Astrocyte of the spinal cord (primary cell): Measurements from ENCODE around the gene ATP23.

Experiments used
- DNase-seq: peaks from one replicate; pipeline ENCODE4 v3.0.0; 2011; ENCODE audit warnings: low read depth, low spot score
- H3K4me3 ChIP-seq: 2 replicates; pipeline ENCODE4 v1.5.1; 2011; ENCODE audit warnings: low read depth, mild to moderate bottlenecking, low read length, moderate library complexity
- CTCF ChIP-seq: IDR thresholded peaks from 2 replicates; pipeline ENCODE4 v1.5.1; 2012; ENCODE audit warnings: low read depth, mild to moderate bottlenecking, low read length, inconsistent platforms
- in situ Hi-C: cut with HindIII; loops from 2 replicates; pipeline ENCODE4 v1.10.0; 2017; ENCODE audit warnings: low sequenced_read_pairs

Gene ATP23

GRCh38 chr12:57896115-57896433 lies 45.3 kb upstream of the ATP23 start:
- DNase-seq, result peak; percentile 36
- H3K4me3 ChIP-seq, result peak overlapping the region; percentile 26
- in situ Hi-C loops, result no loop called here
- TF ChIP-seq CTCF, result no peak

- TF ChIP-seq CTCF, result peak; percentile 49
- in situ Hi-C loops, result no loop called here
- peak; percentile 75 for DNase-seq
- H3K4me3 ChIP-seq, result peak overlapping the region; percentile 26
These were observed 44.7 kb upstream of the ATP23 start for GRCh38 chr12:57896434-57897201.

GRCh38 chr12:57897286-57897974 lies 43.9 kb upstream of the ATP23 start:
- in situ Hi-C loops, result no loop called here
- no peak for DNase-seq
- no peak overlapping the region for H3K4me3 ChIP-seq
- TF ChIP-seq CTCF, result no peak

- DNase-seq, result peak; percentile 1
- in situ Hi-C loops, result no loop called here
- TF ChIP-seq CTCF, result no peak
- H3K4me3 ChIP-seq, result no peak overlapping the region
These were observed 42.9 kb upstream of the ATP23 start for GRCh38 chr12:57898308-57898970.

GRCh38 chr12:57899010-57899662 lies 42.2 kb upstream of the ATP23 start:
- no peak for TF ChIP-seq CTCF
- DNase-seq, result peak; percentile 64
- no peak overlapping the region for H3K4me3 ChIP-seq
- in situ Hi-C loops, result no loop called here

- no peak for TF ChIP-seq CTCF
- DNase-seq, result peak; percentile 33
- H3K4me3 ChIP-seq, result no peak overlapping the region
- in situ Hi-C loops, result no loop called here
These were observed 38.8 kb upstream of the ATP23 start for GRCh38 chr12:57902478-57902969.
